ENCODE results near the gene LMOD1. TPM values are rescaled to one million over a fixed set of nuclear protein-coding genes. Genes with fewer than 3 reads are reported as not detected.

The LMOD1 gene
- total and polyA plus RNA-seq, 12 donors = 1.3 to 171 (median 76.1) TPM

- TF ChIP-seq POLR2A (IDR thresholded peaks at IDR 0.05) = no peak
- H3K4me3 ChIP-seq = no peak overlapping the region
- H3K36me3 ChIP-seq (replicated peaks in 1 of 2) = no peaks in the 10 kb centered on the region
- 42 to 52% (median 48%) methylated on average over 4 of the region's 4 CpGs for WGBS, 4 donors
- no peaks in the 10 kb centered on the region for H3K9me3 ChIP-seq (replicated peaks in 1 of 3)
- no peaks in the 10 kb centered on the region for H3K27me3 ChIP-seq
- peak overlapping the region in 2 of 5 donors; percentile 49 to 57 for H3K27ac ChIP-seq
- intact Hi-C loops (cut with DNase I) = no loop called here
- peaks cover 9 to 41% of the 10 kb centered on the region in 2 donors for H3K4me1 ChIP-seq (replicated peaks in 1 of 2)
- no peak for DNase-seq
Measured at GRCh38 chr1:201939148-201939547, 7.2 kb downstream of the LMOD1 start.

- Histone ChIP-seq H3K9me3 (replicated peaks in 1 of 3) (no peaks in the 10 kb centered on the region), H3K27ac (peak overlapping the region in 2 of 5 donors; percentile 49 to 63), H3K4me1 (replicated peaks in 1 of 2) (peaks cover 9 to 40% of the 10 kb centered on the region in 2 donors), H3K4me3 (no peak overlapping the region), H3K36me3 (replicated peaks in 1 of 2) (no peaks in the 10 kb centered on the region), H3K27me3 (no peaks in the 10 kb centered on the region)
- DNase-seq = no peak
- intact Hi-C loops (cut with DNase I) = no loop called here
- TF ChIP-seq POLR2A (IDR thresholded peaks at IDR 0.05) (no peak), CTCF (IDR thresholded peaks at IDR 0.05) (no peak)
- WGBS, 4 donors = 51 to 77% (median 64%) methylated on average over 4 of the region's 4 CpGs
Measured at GRCh38 chr1:201938440-201939035, 7.8 kb downstream of the LMOD1 start.

GRCh38 chr1:201937624-201938213, 8.6 kb downstream of the LMOD1 start:
- intact Hi-C loops (cut with DNase I) = no loop called here
- Histone ChIP-seq H3K4me1 (replicated peaks in 1 of 2) (peaks cover 9 to 38% of the 10 kb centered on the region in 2 donors), H3K9me3 (replicated peaks in 1 of 3) (no peaks in the 10 kb centered on the region), H3K36me3 (replicated peaks in 1 of 2) (no peaks in the 10 kb centered on the region), H3K27me3 (no peaks in the 10 kb centered on the region), H3K4me3 (no peak overlapping the region), H3K27ac (peak overlapping the region in 1 of 5 donors; percentile 63)
- TF ChIP-seq CTCF (IDR thresholded peaks at IDR 0.05) = no peak
- TF ChIP-seq POLR2A (IDR thresholded peaks at IDR 0.05) = no peak
- no peak for DNase-seq
- WGBS, 4 donors = 42 to 58% (median 51%) methylated on average over 5 of the region's 5 CpGs

GRCh38 chr1:201933840-201934430, 12.4 kb downstream of the LMOD1 start:
- WGBS, 4 donors = 28 to 40% (median 33%) methylated on average over 5 of the region's 5 CpGs
- intact Hi-C loops (cut with DNase I) = no loop called here
- Histone ChIP-seq H3K4me1 (replicated peaks in 1 of 2) (peaks cover 0 to 19% of the 10 kb centered on the region in 2 donors), H3K36me3 (replicated peaks in 1 of 2) (no peaks in the 10 kb centered on the region), H3K27ac (peak overlapping the region in 2 of 5 donors; percentile 14 to 77), H3K27me3 (no peaks in the 10 kb centered on the region), H3K4me3 (no peak overlapping the region), H3K9me3 (replicated peaks in 1 of 3) (no peaks in the 10 kb centered on the region)
- DNase-seq = peak in 2 of 7 donors; percentile 36 to 51
- TF ChIP-seq POLR2A (IDR thresholded peaks at IDR 0.05) (no peak), CTCF (IDR thresholded peaks at IDR 0.05) (no peak)

Data from adrenal gland (tissue), 12 donors.